Limb (tissue), 2 donors: ENCODE results near the gene COPE.

Experiments
- DNase-seq, 2 donors: peaks; one replicate each; pipeline ENCODE4 v3.0.0-alpha.2; 2016; ENCODE audit errors: extremely low spot score in 2 of 2

COPE gene

GRCh38 chr19:18868380-18869022 is 50.7 kb downstream of the COPE start:
- no peak for DNase-seq

GRCh38 chr19:18867751-18868150 is 51.4 kb downstream of the COPE start:
- no peak for DNase-seq

DNA sequence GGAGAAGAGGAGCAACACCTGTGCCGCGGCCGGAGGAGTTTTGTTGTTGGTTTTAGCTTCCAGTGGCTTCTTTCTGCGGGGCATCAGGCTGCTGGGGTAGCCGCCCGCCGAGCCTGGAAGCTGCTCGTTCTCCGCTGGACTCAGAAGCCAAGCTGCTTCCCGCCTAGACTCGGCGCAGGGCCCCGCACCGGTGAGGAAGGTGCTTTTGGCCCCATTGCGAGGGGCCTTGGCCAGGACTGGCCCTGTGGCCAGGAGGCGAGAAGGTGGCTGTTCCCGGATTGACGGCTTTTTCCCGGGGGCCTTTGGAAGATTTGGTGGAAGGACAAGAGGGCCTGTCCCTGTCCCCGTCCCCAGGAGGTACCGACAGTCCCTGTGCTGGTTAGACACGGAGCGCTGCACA is 52.0 kb downstream of the COPE start:
- no peak for DNase-seq

DNA sequence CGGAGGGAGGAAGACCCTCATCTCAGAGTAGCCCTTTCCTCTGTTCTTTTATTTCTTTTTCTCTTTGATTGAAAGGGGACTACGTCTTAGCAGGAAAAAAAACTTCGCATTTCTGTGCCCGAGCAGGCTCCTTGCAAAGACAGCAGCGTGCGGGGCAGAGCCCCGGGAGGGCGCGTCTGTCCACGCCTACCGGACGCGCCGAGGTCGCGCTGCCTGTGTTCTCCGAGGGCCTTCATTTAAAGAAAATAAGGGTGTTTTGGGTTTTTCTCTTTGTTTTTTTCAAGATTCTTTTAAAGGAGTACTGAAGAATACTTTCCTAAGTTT is 52.4 kb downstream of the COPE start:
- DNase-seq = no peak

DNA sequence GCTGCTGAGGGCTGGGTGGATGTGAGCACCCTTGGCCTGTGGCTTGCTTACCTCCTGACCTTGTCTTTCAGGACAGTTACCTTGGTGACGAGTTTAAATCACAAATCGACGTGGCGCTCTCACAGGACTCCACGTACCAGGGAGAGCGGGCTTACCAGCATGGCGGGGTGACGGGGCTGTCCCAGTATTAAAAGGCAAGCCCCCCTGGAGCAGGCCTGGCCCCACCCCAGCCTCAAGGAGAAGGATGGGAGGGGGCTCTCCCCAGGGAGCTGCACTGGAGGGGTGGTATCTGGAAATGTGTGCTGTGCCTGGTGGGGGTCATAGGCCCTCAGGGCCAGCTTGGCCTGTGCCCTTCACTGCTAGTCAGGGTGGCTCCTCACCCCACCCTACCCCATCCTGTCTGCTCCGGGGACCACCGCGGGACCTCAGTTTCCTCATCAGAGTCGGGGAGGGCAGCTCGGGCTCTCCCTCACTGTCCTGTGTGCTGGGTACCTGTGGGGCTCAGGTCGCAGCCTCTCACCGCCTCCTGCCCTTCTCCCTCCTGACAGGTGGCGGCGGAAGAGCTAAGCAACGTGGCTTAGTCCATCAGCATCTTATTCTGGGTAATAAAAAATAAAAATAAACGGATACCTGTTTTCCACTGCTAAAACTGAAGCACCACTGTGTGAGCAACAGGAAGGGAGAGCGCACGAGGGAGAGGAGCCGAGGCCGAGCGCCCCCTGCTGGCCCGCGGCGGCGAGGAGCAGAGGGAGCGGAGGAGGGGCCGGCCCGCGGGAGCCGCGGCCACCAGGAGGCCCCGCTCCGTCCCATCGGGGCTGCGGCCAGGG is 53.0 kb downstream of the COPE start:
- DNase-seq = peak; percentile 51 to 84

DNA sequence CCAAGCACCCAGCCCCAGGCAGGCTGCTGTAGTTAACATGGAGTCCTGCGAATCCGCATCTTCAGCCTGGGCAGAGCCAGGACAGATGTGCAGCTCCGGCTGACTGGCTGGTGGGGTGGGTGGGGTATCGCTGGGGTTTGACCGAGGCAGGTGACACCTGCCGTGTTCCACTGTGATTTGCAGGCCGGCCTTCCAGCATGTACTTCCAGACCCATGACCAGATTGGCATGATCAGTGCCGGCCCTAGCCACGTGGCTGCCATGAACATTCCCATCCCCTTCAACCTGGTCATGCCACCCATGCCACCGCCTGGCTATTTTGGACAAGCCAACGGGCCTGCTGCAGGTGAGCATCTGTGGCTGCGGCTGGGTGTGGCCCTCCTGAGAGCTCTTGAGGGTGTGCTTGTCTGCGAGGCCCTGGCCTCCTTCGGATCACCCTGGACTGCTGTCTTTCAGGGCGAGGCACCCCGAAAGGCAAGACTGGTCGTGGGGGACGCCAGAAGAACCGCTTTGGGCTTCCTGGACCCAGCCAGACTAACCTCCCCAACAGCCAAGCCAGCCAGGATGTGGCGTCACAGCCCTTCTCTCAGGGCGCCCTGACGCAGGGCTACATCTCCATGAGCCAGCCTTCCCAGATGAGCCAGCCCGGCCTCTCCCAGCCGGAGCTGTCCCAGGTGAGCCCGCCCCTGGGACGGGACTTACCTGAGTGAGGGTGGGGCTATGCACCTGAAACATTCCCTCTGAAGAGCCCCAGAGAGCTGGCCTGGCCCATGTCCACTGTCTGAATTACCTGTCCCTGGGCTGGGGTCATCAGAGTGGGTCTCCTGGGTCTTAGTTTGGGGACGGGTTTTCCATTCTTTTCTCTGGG is 53.8 kb downstream of the COPE start:
- DNase-seq = no peak

DNA sequence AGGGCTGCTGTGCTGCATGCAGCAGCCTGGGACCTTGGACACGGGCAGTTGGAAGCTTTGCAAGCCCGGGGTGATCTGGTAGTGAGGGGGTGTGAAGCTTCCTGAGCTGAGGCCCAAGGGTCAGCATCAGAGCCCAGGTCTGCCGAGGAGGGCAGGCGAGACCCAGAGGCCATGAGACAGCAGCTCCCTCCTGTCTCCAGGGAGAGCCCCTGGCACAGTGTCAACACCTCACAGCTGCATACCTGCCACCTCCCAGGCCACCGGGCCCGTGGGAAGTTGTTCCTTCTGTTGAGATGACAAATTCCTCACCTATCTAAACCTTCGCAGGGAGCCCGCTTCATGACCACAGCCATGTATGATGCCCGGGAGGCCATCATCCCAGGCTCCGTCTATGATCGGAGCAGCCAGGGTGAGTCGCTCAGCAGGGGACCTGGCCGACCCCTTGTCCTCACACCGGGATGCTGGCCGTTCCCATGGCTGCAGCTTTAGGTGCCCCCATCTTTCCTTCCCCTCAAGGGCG is 55.3 kb downstream of the COPE start:
- DNase-seq = no peak

DNA sequence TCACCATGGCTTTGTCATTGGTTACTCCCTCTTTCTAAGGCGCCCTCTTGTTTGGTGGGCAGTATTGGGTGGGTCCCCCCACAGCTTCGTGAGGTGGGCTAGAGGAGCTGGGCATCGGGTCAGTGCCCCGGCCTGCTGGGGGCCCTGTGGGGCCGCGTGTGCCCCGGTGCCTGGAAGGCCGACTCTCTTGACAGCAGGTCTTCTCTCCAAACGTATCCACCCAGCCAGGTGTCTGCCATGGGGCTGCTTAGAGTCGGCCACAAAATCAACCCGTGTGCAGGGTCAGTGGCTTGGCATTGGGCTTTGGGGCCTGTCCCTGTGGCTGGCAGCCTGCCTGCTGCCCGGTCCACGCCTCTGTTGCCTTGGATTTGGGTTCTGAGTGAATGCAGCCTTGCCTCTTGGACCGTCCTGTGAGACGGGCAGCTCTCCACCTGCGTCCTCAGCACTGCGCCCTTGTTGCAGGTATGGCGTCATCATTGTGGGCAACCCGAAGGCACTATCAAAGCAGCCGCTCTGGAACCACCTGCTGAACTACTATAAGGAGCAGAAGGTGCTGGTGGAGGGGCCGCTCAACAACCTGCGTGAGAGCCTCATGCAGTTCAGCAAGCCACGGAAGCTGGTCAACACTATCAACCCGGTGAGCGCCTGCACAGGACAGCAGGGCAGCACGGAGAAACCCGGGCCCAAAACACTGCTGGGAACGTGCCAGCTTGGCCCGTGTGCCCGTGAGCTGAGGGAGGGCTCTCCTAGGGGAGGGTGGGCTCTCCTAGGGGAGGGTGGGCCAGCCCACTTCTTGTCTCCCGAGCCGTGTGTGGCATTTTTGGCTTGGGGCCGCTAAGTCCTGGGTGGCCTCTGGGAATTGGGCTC is 56.0 kb downstream of the COPE start:
- DNase-seq = no peak

GRCh38 chr19:18861917-18862316 is 57.3 kb downstream of the COPE start:
- DNase-seq = no peak

- DNase-seq = no peak
These were observed 58.0 kb downstream of the COPE start for GRCh38 chr19:18861235-18861634.

GRCh38 chr19:18860725-18861124 is 58.5 kb downstream of the COPE start:
- no peak for DNase-seq

GRCh38 chr19:18860302-18860700 is 58.9 kb downstream of the COPE start:
- DNase-seq = no peak

- DNase-seq = peak; percentile 27 to 62
These were observed 59.4 kb downstream of the COPE start for GRCh38 chr19:18859676-18860301.

DNA sequence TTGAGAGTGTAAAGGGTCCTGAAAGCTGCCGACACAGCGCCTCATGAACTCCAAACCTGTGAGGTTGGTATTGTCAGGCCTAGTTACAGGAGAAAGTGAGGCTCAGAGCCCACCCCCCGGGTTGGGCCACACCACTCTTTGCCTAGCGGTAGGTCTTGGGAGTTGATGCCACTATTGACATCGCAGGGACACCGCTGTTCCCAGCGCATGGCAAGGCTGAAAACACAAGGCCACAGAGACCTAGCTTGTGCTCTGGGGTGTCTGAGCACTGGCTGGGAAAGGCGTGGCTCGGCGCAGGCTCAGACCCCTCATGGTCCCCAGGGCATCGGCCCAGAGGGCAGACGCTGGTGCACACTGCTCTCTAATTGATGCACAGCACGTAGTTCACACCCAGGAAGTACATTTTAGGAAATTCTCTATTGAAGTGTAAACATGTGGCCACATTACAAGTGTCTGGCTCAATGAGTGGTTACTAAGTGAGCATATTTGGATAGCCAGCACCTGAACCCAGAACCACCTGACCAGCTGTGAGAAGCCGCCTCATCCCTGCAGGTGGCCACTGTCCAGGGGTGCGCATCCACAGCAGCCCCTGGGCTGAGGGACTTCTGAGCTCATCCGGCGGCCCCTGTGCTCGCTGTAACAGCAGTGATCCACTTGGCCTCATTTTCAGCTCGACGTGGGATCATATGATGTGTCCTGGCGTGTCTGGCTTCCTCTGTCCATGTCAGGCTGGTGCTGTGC is 60.1 kb downstream of the COPE start:
- no peak for DNase-seq

DNA sequence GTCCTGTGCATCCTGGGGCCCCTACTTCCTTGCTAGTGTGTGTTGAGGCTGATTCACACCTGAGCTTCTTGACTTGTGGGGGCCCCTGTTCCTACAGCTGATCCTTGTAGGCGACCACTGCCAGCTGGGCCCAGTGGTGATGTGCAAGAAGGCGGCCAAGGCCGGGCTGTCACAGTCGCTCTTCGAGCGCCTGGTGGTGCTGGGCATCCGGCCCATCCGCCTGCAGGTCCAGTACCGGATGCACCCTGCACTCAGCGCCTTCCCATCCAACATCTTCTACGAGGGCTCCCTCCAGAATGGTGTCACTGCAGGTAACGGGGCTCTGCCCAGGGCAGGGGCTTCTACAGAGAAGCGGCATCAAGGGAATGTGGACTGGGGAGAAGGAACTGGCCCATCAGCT is 62.0 kb downstream of the COPE start:
- DNase-seq = no peak

- no peak for DNase-seq
These were observed 62.6 kb downstream of the COPE start for GRCh38 chr19:18856385-18857126.

DNA sequence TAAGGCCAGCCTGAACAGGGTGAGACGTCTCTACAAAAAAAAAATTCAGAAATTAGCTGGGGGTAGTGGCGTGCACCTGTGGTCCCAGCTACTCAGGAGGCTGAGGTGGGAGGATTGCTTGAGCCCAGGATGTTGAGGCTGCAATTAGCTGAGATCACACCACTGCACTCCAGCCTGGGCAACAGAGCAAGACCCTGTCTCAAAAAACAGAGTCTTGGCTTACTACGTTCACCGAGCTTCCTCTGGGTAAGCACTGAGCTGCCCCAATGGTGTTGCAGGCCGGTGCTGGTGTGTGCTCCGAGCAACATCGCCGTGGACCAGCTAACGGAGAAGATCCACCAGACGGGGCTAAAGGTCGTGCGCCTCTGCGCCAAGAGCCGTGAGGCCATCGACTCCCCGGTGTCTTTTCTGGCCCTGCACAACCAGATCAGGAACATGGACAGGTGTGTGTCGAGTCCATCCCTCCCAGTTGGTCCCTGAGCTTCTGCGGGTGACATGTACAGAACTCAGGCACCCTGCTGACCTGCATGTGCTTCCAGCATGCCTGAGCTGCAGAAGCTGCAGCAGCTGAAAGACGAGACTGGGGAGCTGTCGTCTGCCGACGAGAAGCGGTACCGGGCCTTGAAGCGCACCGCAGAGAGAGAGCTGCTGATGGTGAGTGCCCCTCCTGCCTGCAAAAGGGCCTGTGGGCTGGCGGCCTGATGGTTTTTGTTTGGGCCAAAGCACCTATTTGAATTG is 63.4 kb downstream of the COPE start:
- no peak for DNase-seq

DNA sequence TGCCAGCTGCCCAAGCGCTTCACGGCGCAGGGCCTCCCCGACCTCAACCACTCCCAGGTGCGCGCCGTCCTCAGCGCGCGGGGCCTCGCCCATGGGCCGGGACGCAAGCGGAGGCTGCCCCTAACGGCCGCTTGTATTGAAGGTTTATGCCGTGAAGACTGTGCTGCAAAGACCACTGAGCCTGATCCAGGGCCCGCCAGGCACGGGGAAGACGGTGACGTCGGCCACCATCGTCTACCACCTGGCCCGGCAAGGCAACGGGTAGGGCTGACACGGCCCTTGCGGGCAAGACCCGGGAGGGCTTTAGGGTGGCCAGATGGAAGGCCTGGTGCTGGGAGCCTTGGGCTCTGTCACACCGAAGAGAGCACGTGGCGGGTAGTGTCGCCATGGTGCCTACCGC is 64.2 kb downstream of the COPE start:
- DNase-seq = no peak
